HPDE6-E6E7 (cell line): ENCODE results near the gene PCGF5.
"Not testable (repeated sequence)": the region's sequence is repeated elsewhere in the genome, so short reads cannot be mapped to it uniquely, and the experiment has no call there.

Experiments used
- DNase-seq: peaks from one replicate; pipeline ENCODE4 v3.0.0; 2011; ENCODE audit warnings: missing footprints; ENCODE audit errors: extremely low spot score

Gene PCGF5

GRCh38 chr10:91210014-91210413, 10.4 kb upstream of the PCGF5 start:
- no peak for DNase-seq

- DNase-seq, result no peak
Observed at GRCh38 chr10:91210435-91210834, 10.0 kb upstream of the PCGF5 start.

- DNase-seq, result no peak
Observed at GRCh38 chr10:91211675-91212074, 8.8 kb upstream of the PCGF5 start.

- DNase-seq, result no peak
Observed at GRCh38 chr10:91214911-91215310, 5.6 kb upstream of the PCGF5 start.

DNA sequence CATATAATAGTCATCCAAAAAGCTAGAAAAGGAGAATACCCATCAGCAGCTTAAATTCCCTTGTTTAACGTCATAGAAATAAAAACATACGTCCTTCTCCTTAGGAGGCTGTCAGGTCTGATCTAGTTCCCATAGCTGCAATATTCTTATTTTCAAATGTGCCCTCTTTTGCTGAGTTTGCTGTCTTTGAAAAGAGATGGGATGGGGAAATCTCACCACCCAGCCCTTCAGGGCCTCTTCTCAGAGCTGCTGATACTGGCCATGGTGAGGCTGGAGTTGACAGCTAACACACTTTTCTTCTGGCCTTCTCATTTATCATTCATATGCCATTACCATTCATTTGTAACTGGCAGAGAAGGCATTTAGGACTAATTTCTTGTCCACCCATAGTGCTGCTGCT, 5.1 kb upstream of the PCGF5 start:
- no peak for DNase-seq

- DNase-seq, result no peak
Observed at GRCh38 chr10:91219371-91220193, 881 bp upstream of the PCGF5 start.

DNA sequence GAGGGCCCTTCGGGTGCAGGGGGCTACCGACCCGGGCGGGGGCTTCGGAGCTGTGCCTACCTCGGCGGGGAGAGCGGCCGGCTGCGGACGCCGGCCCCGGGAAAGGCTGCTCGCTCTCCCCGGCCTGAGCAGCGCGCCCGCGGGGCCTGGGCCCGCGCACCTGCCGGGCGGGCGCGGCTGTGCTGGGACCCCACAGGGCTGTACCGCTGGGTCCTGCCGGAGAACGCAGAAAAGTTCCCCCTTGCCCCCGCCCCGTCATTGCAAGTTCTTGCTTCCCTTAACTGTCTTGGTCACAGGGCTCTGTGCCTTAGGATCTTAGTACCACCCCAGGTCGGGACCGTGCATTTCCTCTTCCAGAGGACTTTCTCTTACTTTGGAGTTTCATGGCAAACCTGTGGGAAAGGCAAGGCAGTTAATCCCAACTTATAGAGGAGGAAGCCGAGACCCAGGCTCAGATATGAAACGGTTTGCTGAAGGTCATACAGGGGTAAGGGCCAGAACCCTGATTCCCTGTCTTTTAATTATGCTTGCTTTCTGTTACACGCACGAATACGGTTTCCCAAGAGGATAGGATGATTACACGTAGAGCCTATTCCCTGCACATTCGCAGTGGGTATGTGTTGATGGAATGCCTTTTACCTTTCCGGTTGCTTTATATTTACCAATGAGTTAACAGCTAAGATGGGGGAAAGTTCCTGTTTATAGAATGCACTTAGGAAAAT, 652 bp downstream of the PCGF5 start:
- DNase-seq, result no peak

GRCh38 chr10:91226093-91226492, 5.6 kb downstream of the PCGF5 start:
- no peak for DNase-seq

GRCh38 chr10:91227576-91227975, 7.1 kb downstream of the PCGF5 start:
- DNase-seq, result no peak

GRCh38 chr10:91229683-91230082, 9.2 kb downstream of the PCGF5 start:
- DNase-seq, result no peak

GRCh38 chr10:91238191-91238590, 17.7 kb downstream of the PCGF5 start:
- DNase-seq, result no peak

GRCh38 chr10:91239789-91240188, 19.3 kb downstream of the PCGF5 start:
- DNase-seq, result no peak

DNA sequence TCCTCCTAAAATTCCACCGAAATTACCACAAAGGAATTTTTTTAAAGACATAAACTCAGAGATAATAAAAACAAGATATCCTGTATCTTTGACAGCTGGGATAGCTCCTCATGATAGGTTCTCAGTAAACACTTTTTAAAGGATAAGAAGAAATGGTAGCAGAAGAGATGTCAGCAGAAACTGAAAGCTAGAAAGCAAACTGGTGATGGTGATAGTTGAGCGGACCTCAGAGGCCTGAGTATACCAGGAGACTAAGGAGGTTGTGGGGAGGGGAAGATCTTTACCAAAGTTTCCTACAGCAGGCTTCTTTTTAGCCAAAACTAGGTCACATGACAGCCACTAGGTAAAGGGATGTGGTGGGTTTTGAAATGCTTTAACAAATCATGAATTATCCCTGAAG, 22.5 kb downstream of the PCGF5 start:
- DNase-seq, result no peak

- DNase-seq, result no peak
Observed at GRCh38 chr10:91247360-91248111, 27.1 kb downstream of the PCGF5 start.

- no peak for DNase-seq
Observed at GRCh38 chr10:91249700-91250099, 29.2 kb downstream of the PCGF5 start.

DNA sequence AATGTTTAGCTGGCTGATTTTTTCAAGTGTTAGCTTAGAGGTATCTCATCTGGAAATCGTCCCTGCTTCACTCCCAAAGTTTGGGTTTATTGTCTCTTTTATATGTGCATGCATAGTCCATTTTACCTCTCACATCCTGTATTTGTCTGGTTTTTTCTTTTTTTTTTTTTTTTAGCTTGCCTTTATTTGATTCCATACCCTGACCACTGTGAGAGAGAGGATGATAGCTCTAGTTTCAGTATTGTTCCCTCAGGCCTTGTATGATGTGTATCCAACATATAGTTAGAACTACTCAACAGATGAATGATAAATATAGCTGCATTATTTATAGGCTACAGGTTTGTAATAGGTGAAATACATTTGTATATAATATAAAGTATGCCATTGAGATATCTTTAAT, 29.9 kb downstream of the PCGF5 start:
- no peak for DNase-seq

- peak; percentile 21 for DNase-seq
Observed at GRCh38 chr10:91251430-91252056, 31.1 kb downstream of the PCGF5 start.

- DNase-seq, result no peak
Observed at GRCh38 chr10:91253300-91253699, 32.8 kb downstream of the PCGF5 start.

DNA sequence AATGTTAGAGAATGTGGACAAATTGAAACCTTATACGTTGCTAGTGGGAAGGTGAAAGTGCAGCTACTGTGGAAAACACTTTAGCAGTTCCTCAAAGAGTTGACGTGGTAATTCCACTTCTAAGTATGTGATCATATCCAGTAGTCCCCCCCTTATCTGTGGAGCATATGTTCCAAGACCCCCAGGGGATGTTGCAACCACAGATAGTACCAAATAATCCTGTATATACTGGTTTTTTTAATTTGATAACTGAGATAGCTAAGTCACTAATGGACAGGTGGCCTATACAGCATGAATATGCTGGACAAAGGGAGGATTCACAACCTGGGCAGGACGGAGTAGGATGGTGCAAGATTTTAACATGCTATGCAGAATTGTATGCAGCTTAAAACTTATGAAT, 36.8 kb downstream of the PCGF5 start:
- no peak for DNase-seq

- DNase-seq, result not testable (repeated sequence)
Observed at GRCh38 chr10:91260417-91260816, 40.0 kb downstream of the PCGF5 start.

DNA sequence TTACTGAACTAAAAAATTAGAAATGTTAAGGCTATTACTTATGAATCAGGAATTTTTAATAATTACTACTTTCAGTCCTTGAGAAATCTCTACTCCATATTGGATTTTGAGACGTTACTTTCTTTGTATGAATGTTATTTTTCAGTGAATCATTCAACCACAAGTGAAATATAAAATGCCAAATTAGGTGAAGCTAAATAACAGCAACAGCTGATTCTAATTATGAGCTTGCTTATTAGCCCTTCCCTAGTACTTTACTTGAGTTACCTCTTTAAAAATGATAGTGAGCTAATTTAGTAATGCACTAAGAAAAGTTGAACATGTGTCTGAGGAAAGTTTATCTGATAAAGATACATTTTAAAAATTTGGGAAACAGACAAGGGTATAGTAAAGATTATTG, 51.4 kb downstream of the PCGF5 start:
- DNase-seq, result no peak

GRCh38 chr10:91284486-91285090, 64.1 kb downstream of the PCGF5 start:
- no peak for DNase-seq
